ENCODE measurements around the gene IKZF3.

- no peak for TF ChIP-seq GATA2 (IDR thresholded peaks at IDR 0.05; ENCODE audit: low read depth, low read length)
- TF ChIP-seq GATA3 (IDR thresholded peaks at IDR 0.05; ENCODE audit: low read depth, low read length), result no peak
These were observed 2.9 kb downstream of the IKZF3 start for GRCh38 chr17:39861235-39861634.
